GM19395 (cell line): ENCODE data around the gene AGGF1.
"Not testable (repeated sequence)": the region's sequence is repeated elsewhere in the genome, so short reads cannot be mapped to it uniquely, and the experiment has no call there.

Experiments used
- ATAC-seq: cut with Tn5 transposase; IDR thresholded peaks from one replicate; pipeline ENCODE4 v1.9.1; 2021; ENCODE audit warnings: mild to moderate bottlenecking, moderate library complexity; ENCODE audit not compliant: unreplicated experiment

The AGGF1 gene, protein sequence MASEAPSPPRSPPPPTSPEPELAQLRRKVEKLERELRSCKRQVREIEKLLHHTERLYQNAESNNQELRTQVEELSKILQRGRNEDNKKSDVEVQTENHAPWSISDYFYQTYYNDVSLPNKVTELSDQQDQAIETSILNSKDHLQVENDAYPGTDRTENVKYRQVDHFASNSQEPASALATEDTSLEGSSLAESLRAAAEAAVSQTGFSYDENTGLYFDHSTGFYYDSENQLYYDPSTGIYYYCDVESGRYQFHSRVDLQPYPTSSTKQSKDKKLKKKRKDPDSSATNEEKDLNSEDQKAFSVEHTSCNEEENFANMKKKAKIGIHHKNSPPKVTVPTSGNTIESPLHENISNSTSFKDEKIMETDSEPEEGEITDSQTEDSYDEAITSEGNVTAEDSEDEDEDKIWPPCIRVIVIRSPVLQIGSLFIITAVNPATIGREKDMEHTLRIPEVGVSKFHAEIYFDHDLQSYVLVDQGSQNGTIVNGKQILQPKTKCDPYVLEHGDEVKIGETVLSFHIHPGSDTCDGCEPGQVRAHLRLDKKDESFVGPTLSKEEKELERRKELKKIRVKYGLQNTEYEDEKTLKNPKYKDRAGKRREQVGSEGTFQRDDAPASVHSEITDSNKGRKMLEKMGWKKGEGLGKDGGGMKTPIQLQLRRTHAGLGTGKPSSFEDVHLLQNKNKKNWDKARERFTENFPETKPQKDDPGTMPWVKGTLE

DNA sequence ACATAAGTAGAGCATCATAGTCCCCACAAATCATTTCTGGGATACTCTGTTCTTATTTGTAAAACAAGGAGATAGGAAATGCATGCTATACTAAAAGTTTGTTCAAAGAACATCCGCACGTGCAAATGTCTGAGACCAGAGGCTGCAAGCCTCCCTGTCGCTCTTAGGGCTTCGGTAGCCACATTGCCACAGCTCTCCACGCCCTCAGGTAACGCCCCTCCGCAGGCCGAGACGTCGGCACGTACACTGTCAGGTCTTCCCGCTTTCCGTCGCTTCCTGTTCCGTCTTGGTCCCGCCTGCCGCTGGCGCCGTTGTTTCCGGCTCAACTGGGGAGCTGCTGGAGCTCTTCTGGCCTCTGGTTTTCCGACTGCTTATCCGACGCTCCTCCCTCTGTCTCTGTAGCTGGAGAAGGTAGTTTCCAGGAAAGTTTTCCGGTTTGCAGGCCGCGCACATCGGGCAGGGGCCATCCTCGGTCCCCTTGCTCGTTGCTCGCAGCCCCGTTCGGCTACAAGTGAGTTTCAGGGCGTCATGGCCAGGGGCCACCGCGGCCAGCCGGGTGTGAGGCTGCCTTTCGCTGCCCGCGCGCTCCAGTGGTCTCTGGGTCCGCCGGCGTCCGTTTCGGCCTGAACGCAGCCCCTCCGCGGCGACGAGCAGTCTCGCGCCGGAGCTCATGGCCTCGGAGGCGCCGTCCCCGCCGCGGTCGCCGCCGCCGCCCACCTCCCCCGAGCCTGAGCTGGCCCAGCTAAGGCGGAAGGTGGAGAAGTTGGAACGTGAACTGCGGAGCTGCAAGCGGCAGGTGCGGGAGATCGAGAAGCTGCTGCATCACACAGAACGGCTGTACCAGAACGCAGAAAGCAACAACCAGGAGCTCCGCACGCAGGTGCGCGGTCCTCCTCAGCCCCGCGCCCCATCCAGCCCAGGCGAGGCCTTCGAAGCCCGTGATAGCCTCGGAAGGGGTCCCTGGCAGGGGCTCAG is at the start of gene AGGF1:
TSS of gene AGGF1 (plus strand) at position 308 of the 975 bp plus-strand sequence. CDS start at position 671, 363 bp downstream.
- peak; percentile 98 for ATAC-seq

DNA sequence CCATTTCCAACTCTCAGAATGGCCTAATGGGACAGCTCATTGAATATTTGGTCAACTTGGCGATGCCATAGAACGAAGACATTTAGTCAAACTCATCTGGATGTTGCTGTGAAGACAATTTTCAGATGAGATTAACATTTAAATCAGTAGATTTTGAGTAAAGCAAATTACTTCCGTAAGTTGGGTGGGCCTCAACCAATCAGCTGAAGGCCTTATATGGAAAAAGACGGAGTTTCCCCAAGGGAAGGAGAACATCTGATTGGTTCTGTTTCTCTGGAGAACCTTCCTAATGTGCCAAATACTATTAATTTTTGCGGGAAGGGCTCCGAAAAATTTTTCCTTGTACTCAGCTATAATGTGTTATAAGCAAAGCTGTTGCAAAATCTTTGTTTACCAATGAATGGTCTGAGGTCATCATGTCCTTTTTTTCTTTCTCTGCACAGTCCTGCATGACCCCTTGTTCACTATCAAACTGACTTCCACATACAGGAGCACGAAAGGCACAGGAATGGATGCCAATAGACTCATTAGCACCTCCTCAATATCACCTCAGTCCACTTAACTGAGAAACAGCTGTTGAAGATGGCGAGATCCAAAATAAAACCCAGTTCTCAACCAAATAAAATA is 49.6 kb upstream of the AGGF1 start:
- no peak for ATAC-seq

DNA sequence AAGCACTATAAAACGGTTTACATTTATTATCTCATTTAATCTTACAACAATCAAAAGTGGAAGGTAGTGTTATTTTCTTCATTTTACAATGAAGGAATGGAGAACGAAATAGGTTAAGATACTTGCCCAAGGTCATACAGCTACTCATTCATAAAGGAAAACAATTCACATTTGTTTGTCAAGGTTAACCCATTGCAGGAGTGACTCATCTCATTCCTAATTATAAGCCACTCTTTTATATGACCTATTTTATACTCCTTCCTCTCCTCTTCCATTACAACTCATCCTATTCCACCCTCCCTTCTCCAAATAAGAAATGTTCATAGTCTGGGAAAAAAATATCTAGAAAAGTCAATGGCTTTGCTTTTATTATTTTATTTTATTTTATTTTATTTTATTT is 47.8 kb upstream of the AGGF1 start:
- no peak for ATAC-seq

DNA sequence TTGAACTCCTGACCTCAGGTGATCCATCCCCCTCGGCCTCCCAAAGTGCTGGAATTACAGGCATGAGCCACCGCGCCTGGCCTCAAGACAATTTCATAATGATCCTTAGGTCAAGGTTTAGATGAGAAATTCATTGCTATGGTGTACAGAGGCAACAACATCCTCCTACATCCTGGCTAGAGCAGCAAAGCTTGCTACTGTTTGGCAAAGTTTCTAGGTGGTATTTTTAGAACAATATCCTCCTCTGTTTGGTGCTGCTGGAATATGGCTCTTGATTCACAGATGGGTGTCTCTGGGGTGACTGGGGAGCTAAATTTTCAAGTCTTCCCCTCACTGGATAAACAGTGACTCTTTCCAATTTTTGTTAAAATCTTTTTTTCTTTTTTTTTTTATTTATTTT is 46.7 kb upstream of the AGGF1 start:
- no peak for ATAC-seq

DNA sequence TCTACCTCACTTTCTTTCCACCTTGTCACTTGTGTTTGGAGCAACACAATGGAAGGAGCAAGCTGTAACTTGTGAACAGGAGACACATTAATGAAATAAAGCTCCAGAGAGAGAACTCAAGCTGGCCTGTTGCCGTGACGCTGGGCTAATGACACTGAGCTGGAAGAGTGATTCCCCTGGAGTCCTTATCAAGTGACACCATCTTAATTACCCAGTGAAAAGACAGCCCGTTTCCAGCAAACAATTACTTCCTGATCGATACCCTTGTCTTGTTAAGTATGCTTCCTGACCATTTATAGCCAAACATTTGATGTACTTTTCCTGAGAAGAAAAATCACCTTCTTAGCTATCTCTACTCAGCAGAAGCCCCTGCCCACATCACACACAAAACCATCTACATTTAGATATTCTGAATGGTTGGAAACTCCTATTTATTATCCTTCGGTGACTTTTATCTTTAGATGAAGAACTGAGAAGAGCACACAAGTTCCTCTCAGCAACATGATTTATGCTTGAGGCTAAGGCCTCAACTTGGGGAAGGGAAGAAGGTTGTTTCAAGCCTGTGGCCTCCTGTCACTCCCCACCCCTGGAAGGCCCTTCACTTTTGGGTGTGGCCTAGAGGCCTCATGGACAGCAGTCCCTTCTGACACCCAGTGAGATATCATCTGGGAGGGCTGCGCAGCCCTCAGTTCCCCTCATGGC is 43.2 kb upstream of the AGGF1 start:
- no peak for ATAC-seq

DNA sequence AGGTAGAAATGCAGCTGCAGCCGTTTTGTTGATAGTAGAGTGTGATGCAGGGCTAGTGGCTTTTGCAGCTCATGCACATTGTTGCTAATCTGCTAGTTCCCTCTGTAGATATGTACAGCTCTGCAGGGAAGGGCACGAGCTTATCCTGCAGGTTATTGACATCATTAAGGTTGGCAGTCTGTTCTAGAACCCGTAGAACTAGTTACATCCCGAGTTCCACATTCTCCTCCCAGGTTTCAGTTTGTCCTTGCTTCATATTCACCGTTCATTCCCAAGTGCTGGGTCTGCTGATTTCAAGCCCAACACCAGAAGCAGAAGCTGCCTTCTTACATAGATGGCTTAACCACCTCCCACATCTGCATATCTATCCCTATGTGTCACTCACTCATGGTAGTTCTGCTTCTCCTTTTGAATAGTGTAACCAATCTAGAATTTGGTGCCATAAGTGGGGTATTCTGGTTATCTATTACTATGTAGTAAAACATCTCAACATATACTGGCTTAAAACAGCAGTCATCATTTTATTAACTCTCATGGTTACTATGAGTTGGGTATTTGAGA is 39.2 kb upstream of the AGGF1 start:
- no peak for ATAC-seq

DNA sequence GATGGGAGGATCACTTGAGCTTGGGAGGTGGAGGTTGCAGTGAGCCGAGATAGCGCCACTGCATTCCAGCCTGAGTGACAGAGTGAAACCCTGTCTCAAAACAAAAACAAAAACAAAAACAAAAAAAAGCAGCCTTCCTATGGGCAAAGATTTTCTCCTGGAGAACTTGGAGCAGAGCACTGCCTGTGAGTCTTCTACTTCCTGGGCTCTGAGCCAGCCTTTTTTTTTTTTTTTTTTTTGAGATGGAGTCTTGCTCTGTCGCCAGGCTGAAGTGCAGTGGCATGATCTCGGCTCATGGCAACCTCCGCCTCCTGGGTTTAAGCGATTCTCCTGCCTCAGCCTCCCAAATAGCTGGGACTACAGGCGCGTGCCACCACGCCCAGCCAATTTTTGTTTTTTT is 36.8 kb upstream of the AGGF1 start:
- not testable (repeated sequence) for ATAC-seq

DNA sequence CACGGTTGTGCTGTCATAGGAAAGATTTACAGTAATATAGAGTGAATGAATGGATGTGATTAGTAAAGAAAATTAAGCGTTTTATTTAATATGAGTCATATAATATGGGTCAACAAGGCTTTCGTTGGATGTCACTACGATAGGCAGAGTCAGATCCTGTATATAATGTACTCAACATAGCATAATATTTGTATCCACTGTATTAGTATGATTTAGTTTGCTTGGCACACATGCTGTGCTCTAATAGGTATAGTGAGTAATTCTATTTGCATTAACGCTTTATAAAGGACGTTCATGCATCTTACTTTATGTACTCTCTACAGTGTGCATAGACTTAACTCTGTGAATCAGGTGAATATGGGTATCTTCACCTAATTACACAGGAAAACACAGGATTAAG is 35.9 kb upstream of the AGGF1 start:
- no peak for ATAC-seq

DNA sequence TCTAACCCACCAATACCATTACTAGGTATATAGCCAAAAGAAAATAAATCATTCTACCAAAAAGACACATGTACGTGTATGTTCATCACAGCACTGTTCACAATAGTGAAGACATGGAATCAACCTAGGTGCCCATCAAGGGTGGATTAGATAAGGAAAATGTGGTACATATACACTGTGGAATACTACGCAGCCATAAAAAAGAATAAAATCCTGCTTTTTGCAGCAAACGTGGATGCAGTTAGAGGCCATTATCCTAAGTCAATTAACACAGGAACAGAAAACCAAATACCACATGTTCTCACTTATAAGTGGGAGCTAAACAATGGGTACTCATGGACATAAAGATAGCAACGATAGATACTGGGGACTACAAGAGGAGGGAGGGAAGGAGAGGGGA is 32.0 kb upstream of the AGGF1 start:
- ATAC-seq: not testable (repeated sequence)

DNA sequence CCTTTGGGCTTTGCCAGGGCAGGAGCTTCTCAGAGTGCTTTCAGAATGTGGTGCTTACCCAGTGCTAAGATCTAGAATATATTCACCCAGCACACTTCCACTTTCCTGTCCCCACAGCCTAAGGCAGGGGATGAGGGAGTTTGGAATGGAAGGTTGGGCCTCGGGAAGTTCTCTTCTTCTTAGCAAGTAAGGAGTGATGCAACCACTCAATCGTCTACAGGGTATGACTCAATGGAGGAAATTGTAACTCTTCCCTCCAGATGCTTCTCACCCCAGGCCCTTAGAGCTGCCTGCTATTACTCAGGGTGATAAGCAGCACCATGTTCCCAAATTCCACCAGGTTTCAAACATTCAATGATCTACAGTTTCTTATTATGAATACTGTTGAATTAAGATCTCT is 30.8 kb upstream of the AGGF1 start:
- no peak for ATAC-seq

DNA sequence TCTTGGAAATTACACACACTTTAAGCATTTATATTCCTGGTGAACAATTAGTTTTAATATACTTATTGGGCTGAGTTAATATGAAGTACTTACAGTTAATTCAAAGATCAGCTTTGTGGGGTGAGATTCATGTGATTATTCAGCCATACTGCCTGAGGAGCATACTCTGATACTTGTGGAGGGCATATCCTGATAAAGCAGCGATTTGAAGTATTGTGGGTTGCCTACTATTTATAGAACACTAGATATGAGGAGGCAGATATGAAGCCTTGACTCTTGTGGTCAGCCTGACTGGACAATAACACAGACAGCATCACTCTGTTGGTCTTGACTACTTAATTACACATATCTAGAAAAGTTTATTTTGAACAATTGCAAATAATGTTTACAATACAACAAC is 27.0 kb upstream of the AGGF1 start:
- ATAC-seq: no peak

DNA sequence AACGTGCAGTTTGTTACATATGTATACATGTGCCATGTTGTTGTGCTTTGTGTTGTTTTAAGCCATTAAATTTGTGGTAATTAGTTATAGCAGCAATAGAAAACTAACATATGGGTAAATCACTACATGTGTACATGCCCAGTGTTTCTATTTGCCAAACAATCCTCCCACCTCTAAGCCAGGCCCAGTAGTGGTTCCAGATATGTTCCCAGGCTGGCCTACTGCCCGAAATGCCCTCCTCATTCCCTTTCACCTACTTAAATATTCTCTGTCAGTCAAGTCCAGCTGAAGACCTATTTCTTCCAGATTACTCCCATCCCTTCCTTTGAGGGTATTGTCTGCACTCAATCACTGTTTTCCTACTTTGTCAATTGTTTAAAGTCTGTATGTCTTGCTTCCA is 24.1 kb upstream of the AGGF1 start:
- ATAC-seq: no peak

DNA sequence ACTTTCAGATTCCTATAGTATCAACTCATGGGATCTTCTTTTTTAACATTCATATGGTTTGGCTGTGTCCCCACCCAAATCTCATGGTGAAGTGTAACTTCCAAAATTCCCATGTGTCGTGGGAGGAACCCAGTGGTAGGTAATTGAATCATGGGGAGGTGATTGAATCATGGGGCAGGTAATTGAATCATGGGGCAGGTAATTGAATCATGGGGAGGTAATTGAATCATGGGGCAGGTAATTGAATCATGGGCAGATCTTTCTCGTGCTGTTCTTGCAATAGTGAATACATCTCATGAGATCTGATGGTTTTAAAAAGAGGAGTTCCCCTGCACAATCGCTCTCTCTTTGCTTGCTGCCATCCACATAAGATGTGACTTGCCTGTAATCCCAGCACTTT is 21.8 kb upstream of the AGGF1 start:
- ATAC-seq: no peak

DNA sequence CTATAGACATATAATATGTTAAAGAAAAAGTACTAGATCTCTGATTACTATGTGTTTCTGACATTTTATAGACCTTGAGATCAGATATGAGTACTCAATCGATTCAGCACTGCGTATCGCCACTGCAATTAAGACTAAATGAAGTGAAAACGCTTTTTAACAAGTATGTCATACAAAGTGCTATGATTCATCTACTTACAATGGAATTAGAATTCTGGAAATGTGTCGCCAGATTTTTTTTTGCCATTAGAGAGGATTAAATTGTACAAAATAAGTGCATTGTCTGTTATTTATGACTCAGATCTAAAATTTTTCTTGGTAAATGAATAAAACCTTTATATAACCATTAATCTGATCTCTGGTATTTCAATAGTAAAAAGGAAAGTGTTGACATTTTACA is 20.0 kb upstream of the AGGF1 start:
- no peak for ATAC-seq

DNA sequence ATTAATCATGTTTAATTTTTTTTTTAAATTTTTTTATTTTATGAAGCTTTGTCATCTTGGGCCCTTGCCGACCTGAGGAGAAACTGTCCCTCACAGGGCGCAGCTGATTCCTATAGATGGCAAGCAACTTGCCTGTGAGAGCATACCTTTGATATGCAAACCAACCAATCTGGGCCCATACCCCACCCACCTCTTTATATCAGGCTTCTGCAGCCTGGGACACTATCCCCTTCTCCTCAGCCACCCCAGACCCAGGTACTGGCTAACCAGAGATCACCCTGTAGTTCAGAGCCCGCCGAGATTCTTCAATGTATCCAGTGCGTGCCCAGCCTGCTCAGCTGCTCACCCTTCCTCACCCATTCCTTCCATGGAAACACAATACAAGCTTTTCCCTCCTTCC is 18.7 kb upstream of the AGGF1 start:
- ATAC-seq: no peak

DNA sequence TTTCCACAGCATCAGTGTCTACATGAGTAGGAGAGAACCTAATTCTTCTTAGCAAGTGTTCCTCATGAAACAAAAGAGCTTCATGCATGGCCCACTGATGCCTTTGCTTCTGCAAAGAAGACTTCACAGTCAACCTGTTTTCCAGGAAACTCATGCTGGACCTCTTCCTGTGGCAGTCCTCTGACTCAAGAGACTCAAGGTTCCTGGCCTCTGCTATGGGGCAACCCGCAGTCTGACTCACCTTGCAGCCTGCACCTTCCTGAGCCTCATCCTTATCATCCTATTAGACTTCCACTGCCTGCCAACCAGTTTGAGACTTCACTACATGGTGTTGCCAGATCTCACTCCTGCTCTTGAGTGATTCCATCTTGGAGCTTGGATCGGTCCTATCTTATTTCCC is 17.6 kb upstream of the AGGF1 start:
- no peak for ATAC-seq

DNA sequence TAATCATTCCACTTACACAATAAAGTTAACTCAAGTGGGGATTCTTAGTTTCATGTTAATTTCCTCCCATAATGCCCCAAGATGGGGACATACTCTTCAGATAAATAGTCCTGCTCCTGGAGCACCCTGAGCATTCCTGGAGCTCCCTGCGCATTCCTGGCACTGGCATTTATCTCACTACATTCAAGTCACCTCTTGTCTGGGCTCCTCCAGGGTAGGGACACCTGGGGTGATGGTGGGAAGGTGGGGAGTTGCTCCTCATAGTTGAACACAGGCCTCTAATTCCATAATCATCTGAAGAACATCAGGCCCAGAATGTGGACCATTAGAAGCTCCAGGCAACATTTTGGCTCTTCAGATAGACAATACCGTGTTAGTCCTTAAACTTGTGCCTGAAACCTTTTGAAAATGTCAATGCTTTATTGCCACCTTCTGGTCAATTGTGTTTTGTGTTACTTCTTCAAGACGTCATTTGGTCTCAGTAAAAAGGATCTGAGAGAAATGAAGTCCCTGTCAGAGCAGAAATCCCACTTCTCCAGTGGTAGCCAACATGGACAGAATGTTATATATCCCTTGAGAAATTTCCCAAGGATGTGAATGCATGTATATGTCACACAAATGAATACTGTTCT is 14.2 kb upstream of the AGGF1 start:
- ATAC-seq: no peak

DNA sequence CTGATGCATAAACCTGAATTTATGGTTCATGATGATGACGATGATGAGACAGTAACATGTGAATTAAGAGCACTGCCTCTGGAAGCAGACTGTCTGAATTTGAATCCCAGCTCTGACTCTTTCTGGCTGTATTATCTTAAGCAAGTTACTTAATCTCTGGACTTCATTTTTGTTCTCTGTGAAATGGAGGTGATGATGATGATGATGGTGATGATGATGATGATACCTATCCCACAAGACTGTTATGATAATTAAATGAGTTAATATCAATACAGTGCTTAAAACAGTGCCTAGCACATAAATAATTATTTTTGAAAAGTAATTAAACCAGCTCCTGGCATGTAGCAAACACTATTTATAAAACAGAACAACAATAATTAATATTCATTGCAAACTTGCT is 13.2 kb upstream of the AGGF1 start:
- ATAC-seq: no peak

DNA sequence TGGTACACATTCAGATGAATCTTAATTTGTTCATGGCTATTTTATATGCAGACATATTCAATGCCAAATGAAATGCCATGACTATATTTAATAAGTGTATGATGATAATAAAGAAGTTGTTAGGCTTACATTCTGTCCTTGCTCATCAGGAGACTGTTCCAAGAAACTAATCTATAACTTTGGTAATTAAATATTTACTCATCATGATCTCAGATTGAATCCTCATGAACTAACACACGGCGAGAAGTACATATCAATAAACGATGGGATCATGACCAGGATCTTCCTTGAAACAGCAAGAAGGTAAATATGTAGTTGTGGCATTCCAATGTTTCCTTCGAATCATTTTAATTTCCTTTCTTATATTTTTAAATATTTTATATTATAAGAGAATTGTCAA is 12.5 kb upstream of the AGGF1 start:
- ATAC-seq: no peak
